H1 (cell line): ENCODE measurements around the gene LIF. TPM values are rescaled to one million over a fixed set of nuclear protein-coding genes. Genes with fewer than 3 reads are reported as not detected.
A peak's percentile ranks its signal among the peaks of the same experiment; 100 is the strongest.

Experiments used
- CTCF ChIA-PET: fragments of 300-600 bp; sonication (Branson Sonifier 250); formaldehyde crosslinking; loops from one replicate; lab custom pipeline; 2021; ENCODE audit not compliant: partially characterized antibody; lab: Charles Lee
- POLR2A ChIA-PET: fragments of 300-600 bp; sonication (Branson Sonifier 250); formaldehyde crosslinking; loops from one replicate; lab custom pipeline; 2021; ENCODE audit warnings: inconsistent platforms; ENCODE audit not compliant: partially characterized antibody; lab: Charles Lee
- DNase-seq, 2 experiments: peaks; one replicate each; pipeline versions ENCODE4 v3.0.0 to v3.0.0-alpha.2; 2010 to 2022; ENCODE audit warnings: low spot score in 2 of 2, low read depth in 1 of 2, mixed read lengths in 1 of 2
- FAIRE-seq: peaks from 2 replicates; lab custom pipeline; 2011; peaks lifted over from hg19 to GRCh38; lab: Jason Lieb, UNC
- H2AFZ ChIP-seq: 2 replicates; pipeline ENCODE4 v1.8.1; 2012; ENCODE audit warnings: low read length, inconsistent platforms
- H2AK5ac ChIP-seq: 2 replicates; pipeline ENCODE4 v1.6.1; 2013; ENCODE audit warnings: low read depth, low read length
- H2BK120ac ChIP-seq: replicated peaks from 2 replicates; pipeline ENCODE3; 2013; ENCODE audit warnings: low read depth, low read length, inconsistent platforms
- H2BK12ac ChIP-seq: 2 replicates; pipeline ENCODE4 v1.6.1; 2013; ENCODE audit warnings: low read depth, low read length
- H2BK15ac ChIP-seq: 2 replicates; pipeline ENCODE4 v1.6.1; 2013; ENCODE audit warnings: low read length
- H2BK20ac ChIP-seq: 2 replicates; pipeline ENCODE4 v1.6.1; 2013; ENCODE audit warnings: low read length
- H2BK5ac ChIP-seq: 2 replicates; pipeline ENCODE4 v1.6.1; 2013; ENCODE audit warnings: low read depth, low read length
- H3K14ac ChIP-seq: 2 replicates; pipeline ENCODE4 v1.6.1; 2013; ENCODE audit warnings: inconsistent platforms; ENCODE audit not compliant: insufficient read length
- H3K18ac ChIP-seq: 2 replicates; pipeline ENCODE4 v1.6.1; 2013; ENCODE audit warnings: low read length; ENCODE audit errors: extremely low read depth
- H3K23ac ChIP-seq: 2 replicates; pipeline ENCODE4 v1.6.1; 2013; ENCODE audit warnings: inconsistent platforms; ENCODE audit not compliant: insufficient read length
- H3K23me2 ChIP-seq: 2 replicates; pipeline ENCODE4 v1.6.1; 2013; ENCODE audit warnings: low read depth, low read length
- H3K27ac ChIP-seq: 2 replicates; pipeline ENCODE4 v1.6.1; 2011; ENCODE audit warnings: low read depth, low read length, inconsistent platforms
- H3K27me3 ChIP-seq, 4 experiments: replicated peaks in 1 of 4; 1 replicate in 1 of 4; 2 replicates in 3 of 4; pipeline versions ENCODE4 v1.6.1 to v1.8.1; 2011 to 2013; ENCODE audit warnings: low read length in 3 of 4, mild to moderate bottlenecking in 3 of 4, inconsistent platforms in 2 of 4, mixed read lengths in 2 of 4, moderate library complexity in 1 of 4; ENCODE audit not compliant: control insufficient read depth in 3 of 4, insufficient read depth in 3 of 4; ENCODE audit errors: extremely low read depth in 1 of 4
- H3K36me3 ChIP-seq, 4 experiments: 2 replicates each; pipeline versions ENCODE4 v1.6.1 to v1.8.1; 2011 to 2013; ENCODE audit warnings: mild to moderate bottlenecking in 4 of 4, low read length in 3 of 4, moderate library complexity in 2 of 4, control low read depth in 1 of 4, inconsistent platforms in 1 of 4; ENCODE audit not compliant: insufficient read depth in 4 of 4, control insufficient read depth in 2 of 4
- H3K4ac ChIP-seq: replicated peaks from 2 replicates; pipeline ENCODE3; 2013; ENCODE audit warnings: low read length, low read depth, mixed read lengths, inconsistent platforms; ENCODE audit not compliant: insufficient read length
- H3K4me1 ChIP-seq, 4 experiments: replicated peaks in 1 of 4; 1 replicate in 1 of 4; 2 replicates in 3 of 4; pipeline versions ENCODE4 v1.6.1 to v1.8.1; 2011 to 2013; ENCODE audit warnings: low read length in 3 of 4, inconsistent platforms in 2 of 4, mixed read lengths in 1 of 4; ENCODE audit not compliant: insufficient read depth in 4 of 4, control insufficient read depth in 3 of 4
- H3K4me2 ChIP-seq, 2 experiments: 2 replicates each; pipeline versions ENCODE4 v1.6.1 to v1.8.1; 2011 to 2013; ENCODE audit warnings: low read depth in 2 of 2, low read length in 2 of 2, control low read depth in 1 of 2, inconsistent platforms in 1 of 2, mild to moderate bottlenecking in 1 of 2; ENCODE audit not compliant: insufficient read depth in 1 of 2
- H3K4me3 ChIP-seq, 4 experiments: fragments of 200-600, 300-600 bp in 1 of 4; sonication (generic), shearing (Covaris generic), sonication (Bioruptor Twin) in 1 of 4; 2 replicates each; pipeline versions ENCODE4 v1.5.1 to v1.8.1; 2011 to 2016; ENCODE audit warnings: low read length in 4 of 4, low read depth in 3 of 4, control low read depth in 2 of 4, inconsistent platforms in 2 of 4, mild to moderate bottlenecking in 2 of 4, mixed read lengths in 1 of 4, moderate library complexity in 1 of 4; ENCODE audit not compliant: insufficient read depth in 2 of 4; ENCODE audit errors: extremely low read depth in 1 of 4
- H3K56ac ChIP-seq: replicated peaks from 2 replicates; pipeline ENCODE3; 2013; ENCODE audit warnings: low read depth, mild to moderate bottlenecking, mixed read lengths, low read length, inconsistent platforms; ENCODE audit not compliant: insufficient read length
- H3K79me1 ChIP-seq: 2 replicates; pipeline ENCODE4 v1.6.1; 2013; ENCODE audit warnings: low read depth, low read length, control low read depth
- H3K79me2 ChIP-seq, 2 experiments: 2 replicates each; pipeline versions ENCODE4 v1.6.1 to v1.8.1; 2012 to 2013; ENCODE audit warnings: low read length in 2 of 2, mild to moderate bottlenecking in 2 of 2, inconsistent platforms in 1 of 2; ENCODE audit not compliant: insufficient read depth in 2 of 2, control insufficient read depth in 1 of 2
- H3K9ac ChIP-seq, 4 experiments: replicated peaks in 1 of 4; 1 replicate in 1 of 4; 2 replicates in 3 of 4; pipeline versions ENCODE4 v1.6.1 to v1.8.1; 2011 to 2013; ENCODE audit warnings: low read depth in 3 of 4, low read length in 3 of 4, control low read depth in 2 of 4, mild to moderate bottlenecking in 2 of 4, moderate library complexity in 2 of 4, inconsistent platforms in 1 of 4; ENCODE audit errors: extremely low read depth in 1 of 4
- H3K9me3 ChIP-seq, 2 experiments: 2 replicates each; pipeline versions ENCODE4 v1.6.1 to v1.8.1; 2012 to 2013; ENCODE audit warnings: mild to moderate bottlenecking in 2 of 2, moderate library complexity in 2 of 2, control low read depth in 1 of 2, inconsistent platforms in 1 of 2, low read depth in 1 of 2, low read length in 1 of 2, mixed read lengths in 1 of 2; ENCODE audit not compliant: insufficient read depth in 2 of 2
- H4K20me1 ChIP-seq, 2 experiments: replicated peaks in 1 of 2; 2 replicates each; pipeline versions ENCODE3 to v1.8.1; 2011 to 2013; ENCODE audit warnings: inconsistent platforms in 2 of 2, low read length in 2 of 2, mild to moderate bottlenecking in 1 of 2; ENCODE audit not compliant: insufficient read depth in 2 of 2, control insufficient read depth in 1 of 2
- H4K5ac ChIP-seq: 2 replicates; pipeline ENCODE4 v1.6.1; 2013; ENCODE audit warnings: low read length, low read depth, mixed read lengths, inconsistent platforms; ENCODE audit not compliant: insufficient read length
- H4K8ac ChIP-seq: 2 replicates; pipeline ENCODE4 v1.8.0; 2013; ENCODE audit warnings: mild to moderate bottlenecking, moderate library complexity, low read length, inconsistent platforms; ENCODE audit not compliant: insufficient read depth; ENCODE audit errors: extremely low read depth
- H4K91ac ChIP-seq: replicated peaks from 2 replicates; pipeline ENCODE3; 2013; ENCODE audit warnings: low read length, mixed read lengths, inconsistent platforms; ENCODE audit not compliant: insufficient read length
- CBX5 ChIP-seq: fragments of 300-800, 300-1000 bp; sonication (generic); IDR thresholded peaks from 2 replicates; pipeline ENCODE4 v1.7.1; 2016; ENCODE audit warnings: antibody characterized with exemption, low read length, low read depth
- EP300 ChIP-seq, 2 experiments: IDR thresholded peaks; 1 replicate in 1 of 2; 2 replicates in 1 of 2; pipeline ENCODE4 v1.6.1; 2011 to 2012; ENCODE audit warnings: low read depth in 2 of 2, low read length in 2 of 2, mild to moderate bottlenecking in 2 of 2, borderline replicate concordance in 1 of 2, inconsistent platforms in 1 of 2, moderate library complexity in 1 of 2
- EZH2 ChIP-seq: fragments of 200-600 bp; sonication (generic); IDR thresholded peaks from 2 replicates; pipeline ENCODE4 v1.7.1; 2012; ENCODE audit warnings: low read depth, mild to moderate bottlenecking, moderate library complexity, low read length, inconsistent platforms; ENCODE audit not compliant: severe bottlenecking
- FOSL1 ChIP-seq: IDR thresholded peaks from 2 replicates; pipeline ENCODE4 v1.6.1; 2011; ENCODE audit warnings: mild to moderate bottlenecking, low read depth, low read length, moderate library complexity; ENCODE audit not compliant: insufficient read depth
- HDAC6 ChIP-seq: IDR thresholded peaks from one replicate; pipeline ENCODE4 v1.7.1; 2012; ENCODE audit warnings: low read depth, mild to moderate bottlenecking, inconsistent platforms, low read length, moderate library complexity
- JUND ChIP-seq: IDR thresholded peaks from 2 replicates; pipeline ENCODE4 v1.6.1; 2011; ENCODE audit warnings: mild to moderate bottlenecking, improper control_type of control experiment, low read length
- KDM5A ChIP-seq: fragments of 200-600 bp; IDR thresholded peaks from 2 replicates; pipeline ENCODE4 v1.7.1; 2012; ENCODE audit warnings: mild to moderate bottlenecking, low read length, inconsistent platforms, mixed read lengths
- MAFK ChIP-seq: IDR thresholded peaks from 2 replicates; pipeline ENCODE4 v1.6.1; 2012; ENCODE audit warnings: low read depth, mild to moderate bottlenecking, improper control_type of control experiment, low read length
- MAX ChIP-seq: IDR thresholded peaks from 2 replicates; pipeline ENCODE4 v1.6.1; 2012; ENCODE audit warnings: inconsistent platforms
- SP1 ChIP-seq: IDR thresholded peaks from 2 replicates; pipeline ENCODE4 v1.6.1; 2011; ENCODE audit warnings: low read depth, low read length
- TAF1 ChIP-seq: IDR thresholded peaks from 2 replicates; pipeline ENCODE4 v1.6.1; 2011; ENCODE audit warnings: mild to moderate bottlenecking, low read depth, low read length
- TAF7 ChIP-seq: optimal IDR thresholded peaks from 2 replicates; pipeline ENCODE3; 2011; ENCODE audit warnings: low read depth, mild to moderate bottlenecking, inconsistent platforms, low read length, moderate library complexity, borderline replicate concordance
- ZNF274 ChIP-seq: IDR thresholded peaks from 2 replicates; pipeline ENCODE4 v1.7.0; 2012; ENCODE audit warnings: low read length, borderline replicate concordance; ENCODE audit errors: extremely low read depth
- WGBS, 2 experiments: shearing (Covaris generic) in 1 of 2; methylation state at CpG; one replicate each; pipeline versions ENCODE4 v1.1.6 to v1.1.7; 2013 to 2015; ENCODE audit warnings: low lambda C conversion rate in 2 of 2, mixed read lengths in 2 of 2, inconsistent platforms in 1 of 2, low coverage in 1 of 2, missing lambda C conversion rate in 1 of 2; ENCODE audit not compliant: insufficient replicate concordance in 2 of 2, insufficient coverage in 1 of 2, insufficient read length in 1 of 2; ENCODE audit errors: extremely low coverage in 1 of 2, missing lambda C conversion rate in 1 of 2; 5-methylcytosine and 5-hydroxymethylcytosine counted together
- polyA plus RNA-seq, 7 experiments: library from polyadenylated mRNA; depleted of rRNA in 3 of 7; stranded (reverse) in 5 of 7; unstranded in 2 of 7; fragments of >200 nt in 5 of 7; fragments of 200-250 nt in 2 of 7; gene quantifications; 1 replicate in 5 of 7; 2 replicates in 1 of 7; 4 replicates in 1 of 7; pipeline versions ENCODE4 v1.2.1 to v1.2.3, GENCODE V29; 2011 to 2013; ENCODE audit warnings: missing spikeins in 2 of 7, mixed read lengths in 2 of 7
- total RNA-seq: library from RNA; stranded (reverse); fragmentation: NEBNext Ultra II Directional; extraction: Animal tissue kit (Norgen Biotek cat#: 25700); gene quantifications from 2 replicates; pipeline ENCODE4 v1.2.1, GENCODE V29; 2021

LIF gene
- total and polyA plus RNA-seq, 2 of the 8 experiments (the other 6 are each of a cell fraction or from before 2014, with no cell fraction given), result 3.3 to 3.5 TPM

- H2BK12ac ChIP-seq, result 0 out of 2 replicates have a peak overlapping the region, but pooled peaks have one; percentile 3
- FAIRE-seq (no peak), DNase-seq (no peak)
- H3K4me1 ChIP-seq, result peaks cover 0 to 13% (median 8%) of the 10 kb centered on the region in 4 experiments; a peak in 6 of 7 replicates
- no peak overlapping the region for H4K8ac ChIP-seq
- ChIA-PET POLR2A (no interaction called here), CTCF (interaction anchor here (1.3 kb wide), 1 partner anchor 104 kb away, joined by 4 read pairs; no protein-coding TSS in a partner anchor)
- peak overlapping the region; percentile 73; the same call in 1 of the 2 replicates for H2BK20ac ChIP-seq
- H3K27ac ChIP-seq, result no peak overlapping the region
- no peak overlapping the region for H3K56ac ChIP-seq
- no peaks in the 10 kb centered on the region; a peak in 1 of 7 replicates for H3K27me3 ChIP-seq
- H2BK5ac ChIP-seq, result no peak overlapping the region
- no peaks in the 10 kb centered on the region for H3K79me1 ChIP-seq
- no peak overlapping the region for H3K14ac ChIP-seq
- no peaks in the 10 kb centered on the region for H3K23me2 ChIP-seq
- no peak overlapping the region for H3K4ac ChIP-seq
- no peaks in the 10 kb centered on the region for H3K79me2 ChIP-seq
- peak overlapping the region; percentile 43 for H2AK5ac ChIP-seq
- no peak overlapping the region for H3K18ac ChIP-seq
- no peak overlapping the region for H3K9ac ChIP-seq
- H2BK15ac ChIP-seq, result peak overlapping the region; percentile 74; the same call in 1 of the 2 replicates
- H3K9me3 ChIP-seq, result no peaks in the 10 kb centered on the region
- no peak overlapping the region for H3K4me3 ChIP-seq
- H3K4me2 ChIP-seq, result no peak overlapping the region
- H3K36me3 ChIP-seq, result no peaks in the 10 kb centered on the region
- H3K23ac ChIP-seq, result no peak overlapping the region
- no peak overlapping the region for H4K5ac ChIP-seq
- no peak overlapping the region for H4K91ac ChIP-seq
- H4K20me1 ChIP-seq, result no peaks in the 10 kb centered on the region
- H2BK120ac ChIP-seq, result no peak overlapping the region
- no peak overlapping the region for H2AFZ ChIP-seq
- 91% methylated on average over 5 of the region's 5 CpGs; no CpG with 5 or more reads in 1 of the 2 experiments for WGBS, 2 experiments
- TF ChIP-seq JUND (no peak), HDAC6 (no peak), TAF7 (no peak), MAX (no peak), MAFK (no peak), SP1 (no peak), CBX5 (no peak), FOSL1 (no peak), TAF1 (no peak), KDM5A (no peak), EZH2 (no peak), ZNF274 (no peak), EP300 (IDR thresholded peaks at IDR 0.05; ENCODE audit: borderline replicate concordance in 1 of 2, low read depth in 2 of 2, low read length in 2 of 2) (no peak)
These were observed 34.1 kb downstream of the LIF start for GRCh38 chr22:30212363-30212995.
